ENCODE measurements around the gene VWF.
A peak's percentile ranks its signal among the peaks of the same experiment; 100 is the strongest.

VWF gene

GRCh38 chr12:6080149-6081045 is 44.1 kb downstream of the VWF start:
- Histone ChIP-seq H3K4me3 (ENCODE audit: low read length) (no peak overlapping the region), H3K9me3 (ENCODE audit: control insufficient read depth, low read length) (no peaks in the 10 kb centered on the region), H3K27me3 (ENCODE audit: control insufficient read depth, insufficient read depth, low read length) (no peaks in the 10 kb centered on the region), H3K36me3 (ENCODE audit: control insufficient read depth, insufficient read depth, low read length) (no peaks in the 10 kb centered on the region), H3K9ac (ENCODE audit: low read length) (no peak overlapping the region), H3K4me1 (ENCODE audit: control insufficient read depth, insufficient read depth, low read length) (peaks cover 17% of the 10 kb centered on the region)

DNA sequence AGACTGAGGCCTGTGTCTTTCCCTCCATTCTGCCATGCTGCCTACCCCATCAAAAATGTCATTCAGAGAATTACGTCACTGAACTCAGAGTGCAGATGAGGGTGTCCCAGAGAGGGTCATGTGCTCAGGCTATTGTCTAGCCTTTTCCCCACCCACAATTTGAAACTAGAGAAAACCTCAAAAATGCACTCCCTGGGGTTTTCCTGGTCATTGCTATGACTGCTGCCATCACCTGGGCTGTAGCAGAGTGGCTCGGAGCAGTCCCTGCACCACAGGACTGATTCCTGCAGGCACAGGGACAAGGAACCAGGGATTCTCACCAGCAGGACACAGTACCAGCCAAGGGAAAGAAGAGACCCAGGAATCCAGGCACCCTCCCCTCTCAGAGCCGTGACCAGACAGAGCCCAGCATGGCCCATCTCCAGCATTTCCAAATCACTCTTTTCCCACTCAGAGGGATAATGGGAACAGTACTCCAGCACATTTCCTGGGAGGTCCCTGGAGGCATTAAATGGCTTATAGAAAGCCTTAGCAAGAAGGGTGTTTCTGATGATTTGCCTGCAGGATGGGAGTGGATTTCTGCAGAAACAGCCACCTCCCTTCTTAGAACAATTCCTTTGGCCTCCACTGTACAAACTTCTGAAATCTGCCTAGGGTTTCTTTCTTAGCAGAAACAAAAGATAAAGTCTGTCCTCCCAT is 45.9 kb downstream of the VWF start:
- H3K4me1 ChIP-seq (ENCODE audit: control insufficient read depth, insufficient read depth, low read length): peaks cover under 1% of the 10 kb centered on the region
- no peak overlapping the region for H3K9ac ChIP-seq (ENCODE audit: low read length)
- no peaks in the 10 kb centered on the region for H3K36me3 ChIP-seq (ENCODE audit: control insufficient read depth, insufficient read depth, low read length)
- no peaks in the 10 kb centered on the region for H3K27me3 ChIP-seq (ENCODE audit: control insufficient read depth, insufficient read depth, low read length)
- no peaks in the 10 kb centered on the region for H3K9me3 ChIP-seq (ENCODE audit: control insufficient read depth, low read length)
- no peak overlapping the region for H3K4me3 ChIP-seq (ENCODE audit: low read length)

DNA sequence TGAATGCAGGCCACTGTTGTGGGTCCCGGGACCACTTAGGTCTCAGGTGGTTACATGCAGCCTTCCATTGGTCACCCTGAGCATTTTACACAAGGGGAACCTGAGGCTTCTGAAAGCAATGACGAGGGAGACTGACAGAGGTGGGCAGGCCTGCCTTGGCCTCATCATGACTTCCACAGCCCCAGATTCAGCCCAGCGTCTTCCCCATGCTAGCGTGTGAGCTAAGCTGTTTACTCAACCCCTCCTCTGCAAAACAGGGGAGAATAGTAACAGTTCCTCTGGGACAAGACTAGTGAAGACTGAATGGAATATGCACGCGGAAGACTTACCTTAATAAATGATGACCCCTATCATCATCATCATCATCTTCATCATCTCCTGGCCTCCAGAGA is 46.8 kb downstream of the VWF start:
- Histone ChIP-seq H3K9ac (ENCODE audit: low read length) (no peak overlapping the region), H3K4me3 (ENCODE audit: low read length) (no peak overlapping the region), H3K4me1 (ENCODE audit: control insufficient read depth, insufficient read depth, low read length) (no peaks in the 10 kb centered on the region), H3K27me3 (ENCODE audit: control insufficient read depth, insufficient read depth, low read length) (no peaks in the 10 kb centered on the region), H3K9me3 (ENCODE audit: control insufficient read depth, low read length) (no peaks in the 10 kb centered on the region), H3K36me3 (ENCODE audit: control insufficient read depth, insufficient read depth, low read length) (no peaks in the 10 kb centered on the region)

DNA sequence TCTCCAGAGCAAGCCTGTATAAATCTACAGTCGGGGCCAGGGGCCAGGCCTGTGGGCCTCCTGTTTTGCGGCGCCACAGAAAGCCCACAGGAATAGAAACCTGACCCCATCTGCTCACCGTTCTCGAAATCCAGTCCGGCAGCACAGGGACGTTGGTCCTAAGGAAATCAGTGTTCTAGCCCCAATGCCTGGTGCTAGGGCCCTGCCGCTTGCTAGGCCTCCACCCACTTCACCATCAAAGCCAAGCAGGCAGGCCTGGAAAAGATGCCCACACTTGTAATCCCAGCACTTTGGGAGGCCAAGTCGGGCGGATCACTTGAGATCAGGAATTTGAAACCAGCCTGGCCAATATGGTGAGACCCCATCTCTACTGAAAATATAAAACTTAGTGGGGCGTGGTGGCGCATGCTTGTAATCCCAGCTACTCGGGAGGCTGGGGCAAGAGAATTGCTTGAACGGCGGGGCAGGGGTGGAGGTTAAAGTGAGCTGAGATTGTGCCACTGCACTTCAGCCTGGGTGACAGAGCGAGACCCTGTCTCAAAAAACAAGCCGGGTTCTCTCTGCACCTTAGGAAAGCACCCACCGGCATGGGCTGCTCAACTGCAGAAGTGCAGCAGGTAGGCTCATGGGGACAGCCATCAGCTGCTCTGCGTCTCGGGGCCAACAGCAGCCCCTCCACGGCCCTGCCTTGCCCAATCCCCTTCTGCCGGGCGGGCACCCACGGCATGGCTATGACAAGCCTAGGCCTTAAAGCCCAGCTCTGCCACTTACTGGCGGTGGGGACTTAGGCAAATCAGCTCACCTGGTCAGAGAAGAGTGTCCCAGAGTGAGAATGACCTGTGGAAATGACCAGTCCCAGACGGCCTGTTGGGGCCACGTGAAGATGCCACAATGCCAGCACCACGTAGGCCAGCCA is 47.4 kb downstream of the VWF start:
- Histone ChIP-seq H3K27me3 (ENCODE audit: control insufficient read depth, insufficient read depth, low read length) (no peaks in the 10 kb centered on the region), H3K36me3 (ENCODE audit: control insufficient read depth, insufficient read depth, low read length) (no peaks in the 10 kb centered on the region), H3K4me1 (ENCODE audit: control insufficient read depth, insufficient read depth, low read length) (no peaks in the 10 kb centered on the region), H3K9ac (ENCODE audit: low read length) (no peak overlapping the region), H3K4me3 (ENCODE audit: low read length) (no peak overlapping the region), H3K9me3 (ENCODE audit: control insufficient read depth, low read length) (no peaks in the 10 kb centered on the region)

DNA sequence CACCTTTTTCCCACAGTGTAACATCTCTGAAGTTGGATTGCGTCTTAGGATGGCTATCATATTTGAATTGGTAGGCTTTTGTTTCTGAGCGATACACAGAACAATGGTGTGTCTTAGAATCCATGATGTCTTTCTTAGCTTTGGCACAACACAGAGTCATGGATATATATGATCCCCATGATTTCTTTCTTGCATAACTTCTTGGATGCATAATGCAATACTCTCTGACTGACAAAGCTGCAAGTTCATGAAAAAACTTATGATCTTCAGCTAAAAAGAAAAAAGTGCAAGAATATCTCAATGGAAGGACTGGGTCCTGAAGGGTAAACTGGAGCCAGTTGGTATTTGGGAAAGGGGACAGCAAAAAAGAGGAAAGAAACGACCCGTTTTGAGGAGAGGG is 48.1 kb downstream of the VWF start:
- no peak overlapping the region for H3K4me3 ChIP-seq (ENCODE audit: low read length)
- no peaks in the 10 kb centered on the region for H3K9me3 ChIP-seq (ENCODE audit: control insufficient read depth, low read length)
- no peak overlapping the region for H3K9ac ChIP-seq (ENCODE audit: low read length)
- H3K36me3 ChIP-seq (ENCODE audit: control insufficient read depth, insufficient read depth, low read length): no peaks in the 10 kb centered on the region
- H3K4me1 ChIP-seq (ENCODE audit: control insufficient read depth, insufficient read depth, low read length): no peaks in the 10 kb centered on the region
- no peaks in the 10 kb centered on the region for H3K27me3 ChIP-seq (ENCODE audit: control insufficient read depth, insufficient read depth, low read length)

GRCh38 chr12:6074979-6075585 is 49.4 kb downstream of the VWF start:
- no peaks in the 10 kb centered on the region for H3K27me3 ChIP-seq (ENCODE audit: control insufficient read depth, insufficient read depth, low read length)
- peaks cover 4% of the 10 kb centered on the region for H3K4me1 ChIP-seq (ENCODE audit: control insufficient read depth, insufficient read depth, low read length)
- H3K36me3 ChIP-seq (ENCODE audit: control insufficient read depth, insufficient read depth, low read length): no peaks in the 10 kb centered on the region
- H3K4me3 ChIP-seq (ENCODE audit: low read length): no peak overlapping the region
- H3K9me3 ChIP-seq (ENCODE audit: control insufficient read depth, low read length): no peaks in the 10 kb centered on the region
- H3K9ac ChIP-seq (ENCODE audit: low read length): peak overlapping the region; percentile 4

- Histone ChIP-seq H3K27me3 (ENCODE audit: control insufficient read depth, insufficient read depth, low read length) (no peaks in the 10 kb centered on the region), H3K4me3 (ENCODE audit: low read length) (no peak overlapping the region), H3K9me3 (ENCODE audit: control insufficient read depth, low read length) (no peaks in the 10 kb centered on the region), H3K4me1 (ENCODE audit: control insufficient read depth, insufficient read depth, low read length) (peaks cover 5% of the 10 kb centered on the region), H3K36me3 (ENCODE audit: control insufficient read depth, insufficient read depth, low read length) (no peaks in the 10 kb centered on the region), H3K9ac (ENCODE audit: low read length) (no peak overlapping the region)
Measured at GRCh38 chr12:6074427-6074826, 50.0 kb downstream of the VWF start.

DNA sequence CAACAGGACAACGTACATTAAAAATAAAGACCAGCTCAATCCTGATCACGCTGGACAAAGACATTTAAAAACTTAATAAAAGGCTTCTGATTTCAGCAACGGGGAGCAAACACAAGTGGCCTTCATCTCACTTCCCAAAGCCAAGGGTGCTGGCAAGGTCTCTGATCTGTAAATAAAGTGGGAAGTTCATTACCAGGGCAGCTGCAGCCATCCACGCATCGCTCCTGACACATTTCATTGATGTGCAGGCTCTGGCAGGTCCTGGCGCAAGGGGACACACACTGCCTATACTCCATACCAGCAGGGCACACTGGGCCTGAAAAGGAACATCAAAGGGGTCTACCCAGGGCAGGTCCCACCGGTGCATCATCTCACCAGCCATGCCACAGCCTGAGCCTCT is 51.0 kb downstream of the VWF start:
- Histone ChIP-seq H3K36me3 (ENCODE audit: control insufficient read depth, insufficient read depth, low read length) (no peaks in the 10 kb centered on the region), H3K4me1 (ENCODE audit: control insufficient read depth, insufficient read depth, low read length) (peaks cover 12% of the 10 kb centered on the region), H3K9ac (ENCODE audit: low read length) (no peak overlapping the region), H3K9me3 (ENCODE audit: control insufficient read depth, low read length) (no peaks in the 10 kb centered on the region), H3K27me3 (ENCODE audit: control insufficient read depth, insufficient read depth, low read length) (no peaks in the 10 kb centered on the region), H3K4me3 (ENCODE audit: low read length) (no peak overlapping the region)

GRCh38 chr12:6072302-6072752 is 52.1 kb downstream of the VWF start:
- Histone ChIP-seq H3K4me1 (ENCODE audit: control insufficient read depth, insufficient read depth, low read length) (peaks cover 14% of the 10 kb centered on the region), H3K9ac (ENCODE audit: low read length) (no peak overlapping the region), H3K27me3 (ENCODE audit: control insufficient read depth, insufficient read depth, low read length) (no peaks in the 10 kb centered on the region), H3K4me3 (ENCODE audit: low read length) (no peak overlapping the region), H3K36me3 (ENCODE audit: control insufficient read depth, insufficient read depth, low read length) (no peaks in the 10 kb centered on the region), H3K9me3 (ENCODE audit: control insufficient read depth, low read length) (no peaks in the 10 kb centered on the region)

DNA sequence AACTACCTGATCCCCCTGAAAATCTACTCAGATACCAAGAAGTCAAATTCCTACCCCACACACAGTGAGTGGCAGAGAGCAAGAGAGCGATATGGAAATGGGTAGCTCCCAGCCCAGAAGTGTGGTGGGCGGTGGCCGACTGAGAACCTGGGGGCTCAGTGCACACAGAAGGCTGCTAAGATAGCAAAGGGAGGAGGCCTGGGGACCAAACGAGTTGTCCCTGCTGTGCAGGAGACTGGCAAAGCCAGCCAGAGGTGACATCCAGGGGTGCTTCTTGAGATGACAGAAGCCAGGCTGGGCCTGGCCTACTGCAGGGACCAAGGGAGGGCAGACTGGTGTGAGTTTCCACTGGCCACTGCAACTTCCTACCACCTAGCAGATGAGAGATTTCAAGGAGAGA is 52.9 kb downstream of the VWF start:
- H3K9me3 ChIP-seq (ENCODE audit: control insufficient read depth, low read length): no peaks in the 10 kb centered on the region
- H3K4me3 ChIP-seq (ENCODE audit: low read length): no peak overlapping the region
- no peaks in the 10 kb centered on the region for H3K36me3 ChIP-seq (ENCODE audit: control insufficient read depth, insufficient read depth, low read length)
- H3K27me3 ChIP-seq (ENCODE audit: control insufficient read depth, insufficient read depth, low read length): no peaks in the 10 kb centered on the region
- peaks cover 15% of the 10 kb centered on the region for H3K4me1 ChIP-seq (ENCODE audit: control insufficient read depth, insufficient read depth, low read length)
- H3K9ac ChIP-seq (ENCODE audit: low read length): no peak overlapping the region

DNA sequence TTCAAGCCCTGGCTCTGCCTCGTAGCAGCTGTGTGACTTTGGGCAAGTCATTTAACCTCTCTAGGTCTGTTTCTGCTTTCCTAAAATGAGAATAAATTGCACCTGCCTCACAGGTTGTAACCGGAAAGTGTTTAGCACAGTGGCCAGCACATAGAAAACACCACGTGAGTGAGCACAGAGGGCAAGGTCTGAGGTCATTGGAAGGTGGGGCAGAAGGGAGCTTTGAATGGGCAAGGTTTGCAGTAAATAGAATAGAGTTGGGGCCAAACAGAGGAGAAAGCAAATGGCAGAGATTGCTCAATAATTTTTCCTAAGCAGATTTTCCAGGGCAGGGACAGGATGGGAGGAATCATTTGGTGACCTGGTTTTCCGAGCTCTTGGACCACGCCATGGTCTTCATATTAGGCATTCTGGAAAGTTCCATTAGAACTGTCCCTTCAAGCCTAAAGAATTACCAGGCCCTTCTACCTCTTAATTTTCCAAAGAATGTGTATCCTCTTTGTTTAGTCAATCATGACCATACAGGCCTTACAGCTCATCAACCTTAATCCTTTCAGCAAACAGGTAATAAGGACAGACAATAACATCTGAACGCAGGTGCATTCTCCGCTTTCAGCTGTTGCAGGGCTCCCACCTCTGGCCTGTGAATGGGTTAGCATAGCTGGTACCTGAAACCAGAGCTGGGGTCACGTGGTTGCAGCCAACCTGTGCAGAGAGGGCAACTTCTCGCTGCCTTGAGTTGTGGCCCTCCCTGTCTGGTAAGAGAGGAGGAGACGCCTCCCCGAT is 53.8 kb downstream of the VWF start:
- H3K4me1 ChIP-seq (ENCODE audit: control insufficient read depth, insufficient read depth, low read length): peaks cover 15% of the 10 kb centered on the region
- H3K9ac ChIP-seq (ENCODE audit: low read length): no peak overlapping the region
- no peaks in the 10 kb centered on the region for H3K36me3 ChIP-seq (ENCODE audit: control insufficient read depth, insufficient read depth, low read length)
- H3K9me3 ChIP-seq (ENCODE audit: control insufficient read depth, low read length): no peaks in the 10 kb centered on the region
- H3K27me3 ChIP-seq (ENCODE audit: control insufficient read depth, insufficient read depth, low read length): no peaks in the 10 kb centered on the region
- H3K4me3 ChIP-seq (ENCODE audit: low read length): no peak overlapping the region
